Limb (tissue), 2 donors: Measurements from ENCODE around the gene PLSCR4.
"Not testable (repeated sequence)": the region's sequence is repeated elsewhere in the genome, so short reads cannot be mapped to it uniquely, and the experiment has no call there.

Experiments used
- DNase-seq, 2 donors: peaks; one replicate each; pipeline ENCODE4 v3.0.0-alpha.2; 2016; ENCODE audit errors: extremely low spot score in 2 of 2

Gene PLSCR4

DNA sequence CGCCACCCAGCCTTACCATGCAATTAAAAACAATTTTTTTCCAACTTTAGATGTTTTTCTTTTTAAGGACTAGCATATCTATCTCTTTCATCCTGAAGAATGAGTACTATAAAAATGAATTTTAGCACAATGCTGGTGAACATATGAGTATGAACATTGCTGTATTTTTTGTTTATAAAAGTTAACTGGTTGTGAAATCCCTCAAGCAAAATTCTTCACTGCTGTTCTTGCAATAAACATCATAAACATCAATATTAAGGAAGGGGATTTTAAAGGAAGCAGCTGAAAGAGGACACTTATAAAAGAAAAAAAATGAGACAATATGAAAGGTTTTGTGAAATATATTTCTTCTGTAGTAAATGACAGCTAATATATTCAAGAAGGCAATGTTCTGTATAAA lies 3.0 kb downstream of the PLSCR4 start:
- DNase-seq: no peak

DNA sequence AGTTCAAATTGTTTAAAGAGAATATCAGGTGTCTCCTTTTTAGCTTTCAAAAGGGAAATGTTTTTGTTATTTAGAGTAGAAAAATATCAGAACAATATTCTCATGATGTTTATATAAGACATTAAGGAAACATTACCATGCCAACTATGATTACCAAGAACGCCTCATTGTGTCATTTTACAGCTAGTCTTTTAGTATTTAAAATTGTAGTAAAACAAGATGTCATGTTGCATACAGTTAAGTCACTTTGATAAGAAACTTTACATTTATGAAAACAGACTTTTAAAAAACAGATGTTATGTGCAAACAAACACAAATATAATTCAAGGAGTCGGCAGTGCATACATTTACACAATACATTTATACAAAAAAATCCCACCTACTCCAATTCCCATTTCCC lies 4.4 kb downstream of the PLSCR4 start:
- DNase-seq: no peak

DNA sequence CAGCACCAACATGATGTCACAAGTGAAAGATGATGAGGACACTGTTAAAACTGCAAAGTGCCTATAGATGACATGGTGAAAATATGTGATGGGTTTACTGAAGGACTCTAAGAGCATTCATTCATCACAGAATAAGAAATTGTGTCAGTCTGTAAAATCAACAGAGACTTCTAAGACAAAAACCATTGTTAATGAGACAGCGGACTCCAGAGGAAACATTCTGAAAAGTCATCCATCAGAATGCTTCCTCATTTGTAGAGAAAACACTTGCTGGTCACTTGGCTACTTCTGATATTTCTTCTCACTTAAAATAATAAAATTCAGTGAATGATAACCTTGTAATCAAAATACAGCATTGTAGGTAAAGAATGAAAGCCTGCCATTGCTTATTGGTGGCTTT lies 7.3 kb downstream of the PLSCR4 start:
- no peak for DNase-seq

DNA sequence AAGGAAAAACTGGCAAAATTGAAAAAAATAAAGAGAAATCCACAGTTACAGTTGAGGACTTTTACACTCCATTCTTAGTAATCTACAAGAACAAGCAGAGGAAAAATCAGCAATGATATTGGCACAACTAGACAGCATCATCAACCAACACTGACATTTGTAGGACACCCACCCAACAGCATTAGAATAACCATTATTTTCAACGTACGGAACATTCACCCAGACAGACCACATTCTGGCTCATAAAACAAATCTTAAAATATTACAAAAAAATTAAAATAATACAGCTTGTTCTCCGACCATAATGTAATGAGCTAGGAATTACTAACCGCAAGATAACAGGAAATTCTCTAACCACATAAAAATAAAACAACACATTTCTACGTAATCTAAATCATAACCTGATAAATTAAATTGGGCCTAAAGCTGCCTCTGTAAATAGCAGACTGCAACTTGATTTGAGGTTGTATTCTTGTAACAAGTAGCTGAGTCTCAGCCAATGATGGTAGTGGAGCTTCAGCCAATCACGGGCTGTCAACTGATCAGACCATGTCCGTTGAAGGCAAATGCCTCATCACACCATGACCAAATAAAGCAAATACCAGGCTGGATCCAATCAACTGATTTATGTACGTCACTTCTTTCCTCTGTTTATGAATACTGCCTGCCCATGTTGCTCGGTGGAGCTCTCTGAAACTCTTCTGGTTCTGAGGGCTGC lies 9.2 kb downstream of the PLSCR4 start:
- no peak for DNase-seq

DNA sequence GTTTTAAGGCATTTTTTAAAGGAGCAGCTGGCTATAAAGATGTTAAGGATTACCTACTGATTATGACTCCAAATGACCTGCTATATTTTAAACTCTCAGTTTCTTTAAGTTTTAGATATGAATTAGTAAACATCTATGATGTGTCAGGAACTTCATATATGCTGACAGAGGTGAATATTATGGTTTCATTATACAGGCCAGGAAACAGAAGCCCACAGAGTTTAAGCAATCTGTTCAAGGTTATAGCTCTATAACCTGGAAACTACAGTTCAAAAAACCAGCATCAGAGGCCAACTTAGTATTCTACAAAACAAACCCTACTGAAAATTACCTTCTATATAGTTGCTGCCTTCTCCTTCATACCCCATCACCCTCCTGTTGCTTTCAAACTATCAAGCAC lies 17.4 kb downstream of the PLSCR4 start:
- DNase-seq: no peak

DNA sequence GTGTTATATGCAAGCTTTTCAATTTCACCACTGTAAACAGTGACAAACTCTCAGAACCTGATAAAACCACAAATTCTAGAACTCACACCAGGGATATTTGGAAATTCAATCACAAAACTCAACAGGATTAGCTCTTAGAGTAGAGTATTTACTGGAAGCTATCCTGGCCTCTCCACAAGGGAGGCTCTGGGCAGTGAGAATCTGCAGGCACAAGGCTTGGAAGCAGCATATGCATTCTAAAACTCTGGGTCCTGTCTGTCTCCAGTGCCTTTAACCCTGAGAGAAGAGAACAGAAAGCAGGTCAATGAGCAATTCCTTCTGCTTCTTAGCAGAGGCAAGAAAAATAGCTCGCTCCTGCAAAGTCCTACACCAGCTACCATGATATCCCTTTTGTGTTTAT lies 23.4 kb downstream of the PLSCR4 start:
- no peak for DNase-seq

DNA sequence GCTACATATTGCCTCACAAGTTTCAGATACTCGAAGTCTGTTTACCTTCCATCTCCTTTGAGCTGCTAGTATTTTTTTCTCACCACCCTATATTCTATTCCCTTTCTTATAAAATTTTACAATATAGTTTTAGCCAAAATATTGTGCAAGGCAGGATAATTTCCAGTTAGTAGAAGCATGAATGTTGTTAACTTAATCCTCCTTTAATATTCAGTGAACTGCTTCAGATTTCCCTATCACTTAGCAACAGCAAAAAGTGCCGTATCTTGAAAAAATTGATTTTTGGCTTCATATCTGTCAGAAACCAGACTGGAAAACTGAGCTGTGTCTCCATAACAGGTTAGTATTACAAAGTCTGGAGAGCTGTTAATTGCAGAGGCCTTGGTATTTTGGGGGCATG lies 24.0 kb downstream of the PLSCR4 start:
- DNase-seq: no peak

DNA sequence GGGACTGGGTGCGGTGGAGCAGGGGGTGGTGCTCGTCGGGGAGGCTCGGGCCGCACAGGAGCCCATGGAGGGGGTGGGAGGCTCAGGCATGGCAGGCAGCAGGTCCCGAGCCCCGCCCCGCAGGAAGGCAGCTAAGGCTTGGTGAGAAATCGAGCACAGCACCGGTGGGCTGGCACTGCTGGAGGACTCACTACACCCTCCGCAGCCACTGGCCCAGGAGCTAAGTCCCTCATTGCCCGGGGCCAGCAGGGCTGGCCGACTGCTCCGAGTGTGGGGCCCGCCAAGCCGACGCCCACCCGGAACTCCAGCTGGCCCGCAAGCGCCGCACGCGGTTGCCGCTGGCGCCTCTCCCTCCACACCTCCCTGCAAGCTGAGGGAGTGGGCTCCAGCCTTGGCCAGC lies 25.4 kb downstream of the PLSCR4 start:
- not testable (repeated sequence) for DNase-seq

DNA sequence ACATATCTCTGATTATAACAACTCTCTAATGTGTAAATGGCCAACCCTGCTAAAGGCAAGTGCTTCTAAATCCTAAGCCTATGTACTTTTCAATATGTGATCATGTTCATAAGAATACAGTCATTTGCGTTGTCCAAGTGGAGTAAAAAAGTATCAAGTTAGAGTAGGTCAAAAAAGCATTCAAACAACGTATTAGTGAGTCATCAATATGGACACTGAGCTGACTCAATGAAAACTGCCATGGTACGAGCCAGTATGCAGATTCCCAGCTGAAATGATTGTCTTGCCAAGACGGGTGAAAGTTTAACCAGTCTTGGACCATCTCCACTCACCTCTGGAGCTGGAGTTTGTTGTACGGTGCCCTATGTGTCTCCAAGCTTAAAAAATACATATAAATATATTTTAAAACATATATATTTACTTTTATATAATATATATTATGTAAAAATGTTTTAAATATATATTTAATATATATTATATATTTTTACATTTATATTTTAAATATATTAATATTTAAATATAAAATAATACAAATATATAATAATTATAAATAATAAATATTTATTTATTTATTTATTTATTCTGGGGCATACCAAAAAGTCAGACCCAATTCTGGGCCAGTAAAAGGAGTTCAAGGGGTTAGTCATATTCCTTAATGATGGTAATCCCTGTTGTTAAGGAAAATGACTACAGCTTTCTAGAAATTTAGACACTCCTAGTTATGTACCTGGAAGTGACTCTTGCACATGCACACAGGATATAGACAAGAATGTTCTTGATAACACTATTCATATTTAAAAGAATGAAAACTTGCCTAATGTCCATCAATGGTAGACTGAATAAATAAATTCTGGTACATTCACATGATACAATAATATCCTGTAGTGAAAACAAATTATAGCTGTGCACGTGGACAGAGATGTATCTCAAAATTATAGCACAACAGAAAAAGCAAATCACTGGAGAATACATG lies 27.2 kb downstream of the PLSCR4 start:
- DNase-seq: no peak

DNA sequence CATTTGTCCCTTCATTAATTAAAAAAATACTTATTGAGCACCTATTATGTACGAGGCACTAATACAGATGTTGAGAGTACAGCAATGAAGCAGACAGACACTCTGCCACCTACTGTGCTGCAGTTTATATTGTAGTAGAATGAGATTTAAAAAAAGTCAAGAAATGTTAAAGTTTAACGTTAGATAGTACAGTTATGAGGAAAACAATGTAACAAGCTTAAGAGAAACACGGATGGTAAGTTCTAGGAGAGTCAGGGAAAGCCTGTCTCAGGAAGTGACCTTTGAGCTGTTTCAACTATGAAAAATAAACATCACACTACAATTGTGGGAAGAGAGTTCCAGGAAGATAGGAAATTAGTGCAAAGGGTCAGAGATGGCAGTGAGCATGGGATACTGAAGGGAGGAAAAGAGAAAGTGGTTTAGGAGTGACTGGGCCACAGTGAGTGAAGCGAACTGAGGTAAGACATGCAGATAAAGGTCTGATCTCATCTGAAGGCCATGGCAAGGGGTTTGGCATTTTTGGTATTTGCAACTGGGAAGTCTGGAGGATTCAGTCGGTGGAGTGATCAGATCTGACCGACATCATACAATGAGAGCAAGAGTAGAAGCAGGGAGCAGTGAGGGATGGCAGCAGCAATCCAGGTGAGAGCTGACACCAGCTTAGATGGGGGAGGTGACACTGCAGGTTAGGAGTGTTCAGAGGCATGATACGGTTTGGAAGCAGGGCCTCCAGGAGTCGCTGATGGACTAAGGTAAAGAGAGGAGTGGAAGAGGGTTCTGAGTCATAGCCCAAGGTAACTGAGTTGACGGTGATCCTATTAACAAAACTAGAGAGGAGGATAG lies 28.5 kb downstream of the PLSCR4 start:
- DNase-seq: no peak

DNA sequence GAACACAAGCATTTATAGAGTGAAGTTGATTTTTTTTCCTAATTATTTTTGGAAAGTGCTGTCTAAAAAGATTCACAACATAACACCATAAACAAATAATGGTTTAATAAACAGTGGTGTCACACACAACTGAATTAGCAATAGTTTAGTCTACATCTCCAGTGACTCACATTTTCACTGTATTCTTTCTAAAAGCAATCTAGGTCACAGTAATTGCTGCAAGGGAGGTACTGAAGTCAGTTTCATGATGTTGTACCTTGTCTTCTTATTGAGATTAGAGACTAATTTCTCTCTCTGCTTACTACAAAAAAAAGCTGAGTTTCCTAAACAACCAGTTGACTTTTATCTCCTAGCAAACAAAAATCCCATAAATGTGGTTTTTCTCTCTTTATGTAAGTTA lies 29.6 kb downstream of the PLSCR4 start:
- no peak for DNase-seq

DNA sequence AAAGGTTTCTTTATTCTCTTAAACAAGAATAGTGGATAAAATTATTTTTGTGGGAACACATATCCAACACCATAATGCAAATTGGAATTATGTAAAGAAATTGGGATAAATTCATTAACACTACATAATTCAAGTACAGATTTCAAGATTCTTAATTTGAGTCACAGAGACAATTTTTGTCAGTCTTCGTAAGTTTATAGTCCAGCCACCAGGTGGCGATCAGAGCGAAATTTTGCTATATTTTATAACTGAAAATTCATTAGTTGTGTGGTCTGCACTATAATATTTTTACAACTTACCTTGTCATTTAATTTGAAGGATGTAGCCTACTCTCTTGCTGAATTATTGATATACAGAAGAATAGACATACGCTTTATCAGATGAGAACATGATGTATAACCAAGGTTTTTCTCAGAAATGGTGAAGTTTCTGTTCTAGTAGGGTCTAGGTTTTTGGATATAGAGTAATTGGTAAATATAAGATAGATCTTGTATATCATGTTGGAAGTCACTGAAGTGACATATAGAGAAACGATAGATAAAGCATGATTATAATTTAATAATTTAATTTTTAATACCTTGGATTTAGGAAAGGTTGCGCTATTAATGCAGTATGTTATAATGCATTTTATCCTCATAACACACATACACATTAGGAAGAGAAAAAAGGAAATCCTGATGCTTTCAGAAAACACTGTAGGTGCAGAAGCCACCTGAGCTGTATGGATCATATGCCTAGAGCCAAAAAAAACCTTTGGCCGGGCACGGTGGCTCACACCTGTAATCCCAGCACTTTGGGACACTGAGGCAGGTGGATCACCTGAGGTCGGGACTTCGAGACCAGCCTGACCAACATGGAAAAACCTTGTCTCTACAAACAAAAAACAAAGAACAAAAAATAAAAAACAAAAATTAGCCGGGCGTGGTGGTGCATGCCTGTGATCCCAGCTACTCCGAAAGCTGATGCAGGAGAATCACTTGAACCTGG lies 31.7 kb downstream of the PLSCR4 start:
- peak; percentile 45 to 64 for DNase-seq

DNA sequence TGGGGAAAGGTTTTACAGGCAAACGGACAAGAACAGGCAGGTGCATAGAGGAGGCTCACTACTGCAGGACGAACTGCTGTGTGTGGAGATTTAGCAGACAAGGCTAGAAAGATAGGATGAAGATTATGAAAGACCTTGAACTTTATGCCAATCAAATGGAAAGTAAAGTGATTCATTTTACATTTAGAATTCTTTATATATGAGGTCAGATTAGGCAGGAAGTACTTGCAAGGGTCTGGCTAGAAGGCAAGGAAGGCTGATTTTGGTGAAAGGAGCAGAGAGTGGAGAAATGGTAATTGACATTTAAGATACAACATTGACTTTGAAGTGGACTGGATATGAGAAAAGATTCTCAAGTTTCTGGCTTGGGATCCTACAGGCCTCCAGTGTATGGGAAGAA lies 33.6 kb downstream of the PLSCR4 start:
- no peak for DNase-seq

DNA sequence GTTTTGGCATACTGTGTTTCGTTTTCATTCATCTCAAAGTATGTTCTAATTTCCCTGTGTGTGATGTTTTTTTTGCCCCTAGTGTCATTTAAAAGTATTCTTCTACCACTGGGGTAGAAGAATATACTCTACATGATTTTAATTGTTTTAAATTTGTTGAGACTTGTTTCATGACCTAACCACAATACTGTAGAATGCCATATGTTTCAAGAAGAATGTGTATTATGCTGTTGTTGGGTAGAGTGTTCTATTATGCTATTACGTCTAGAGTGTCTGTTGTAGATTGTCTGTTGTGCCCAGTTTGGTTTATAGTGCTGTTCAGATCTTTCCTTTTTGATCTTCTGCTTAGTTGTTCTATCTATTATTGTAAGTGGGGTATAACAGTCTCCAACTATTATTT lies 36.4 kb downstream of the PLSCR4 start:
- DNase-seq: no peak

DNA sequence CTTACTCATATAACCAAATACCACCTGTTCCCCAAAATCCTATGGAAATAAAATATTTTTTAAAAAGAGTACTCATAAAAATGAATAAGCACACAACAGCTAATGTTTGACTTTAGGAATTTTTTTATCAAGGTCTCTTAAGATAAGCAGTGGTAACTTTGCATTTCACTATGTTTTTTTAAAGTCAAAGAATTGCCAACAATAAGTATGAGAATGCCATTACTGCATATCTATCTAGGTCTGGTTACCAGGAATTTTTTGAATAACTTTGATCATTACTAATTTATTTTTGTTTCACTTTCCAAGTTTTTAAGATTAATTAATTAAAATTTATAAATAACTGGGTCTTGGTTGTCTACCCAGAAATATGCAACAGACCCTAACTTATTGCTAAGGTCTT lies 41.5 kb downstream of the PLSCR4 start:
- no peak for DNase-seq

DNA sequence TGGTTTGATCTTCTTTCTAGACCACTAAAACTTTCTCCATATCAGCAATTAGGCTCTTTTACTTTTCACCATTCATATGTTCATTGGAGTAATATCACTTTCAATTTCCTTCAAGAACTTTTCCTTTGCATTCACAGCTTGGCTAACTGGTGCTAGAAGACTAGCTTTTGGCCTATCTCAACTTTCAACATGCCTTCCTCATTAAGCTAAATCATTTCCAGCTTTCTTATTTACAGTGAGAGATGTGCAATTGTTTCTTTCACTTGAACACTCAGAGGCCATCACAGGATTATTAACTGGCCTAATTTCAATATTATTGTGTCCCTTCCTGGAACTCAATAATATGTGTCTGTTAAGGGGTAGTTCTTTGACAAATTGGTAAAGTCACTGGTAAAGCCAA lies 47.1 kb downstream of the PLSCR4 start:
- DNase-seq: no peak

DNA sequence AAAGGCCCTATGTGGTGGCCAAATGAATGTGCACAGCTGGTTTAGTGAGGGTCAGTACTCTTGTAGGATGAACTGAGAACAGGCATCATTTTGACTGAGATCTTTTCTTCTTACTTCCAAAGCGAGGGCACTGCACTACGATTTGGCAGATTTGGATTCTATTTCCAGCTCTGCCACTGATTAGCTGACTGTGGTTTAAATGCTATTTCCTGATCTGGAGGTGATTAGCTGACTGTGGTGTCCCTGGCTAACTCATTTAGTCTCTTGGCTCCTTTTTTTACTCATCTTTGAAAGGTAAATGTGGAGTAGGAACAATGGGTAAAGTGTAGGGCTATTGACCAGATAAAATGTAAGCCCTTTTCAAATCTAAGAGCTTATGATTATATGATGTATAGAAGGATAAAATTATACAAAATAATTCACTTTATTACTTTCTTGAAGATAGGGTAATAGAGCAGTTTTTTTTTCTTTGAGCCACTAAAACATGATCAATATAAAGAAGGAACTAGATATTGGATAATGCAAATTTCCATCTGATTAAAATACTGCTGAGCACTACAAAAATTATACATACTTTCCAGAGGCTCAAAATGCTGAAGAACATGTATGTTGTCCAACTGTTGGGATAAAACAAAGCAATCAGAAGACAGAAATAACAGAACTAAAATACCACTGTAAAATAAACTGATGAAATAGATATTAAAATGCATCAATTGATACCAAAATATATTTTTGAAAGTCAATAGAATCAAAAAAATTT lies 50.3 kb downstream of the PLSCR4 start:
- DNase-seq: no peak

DNA sequence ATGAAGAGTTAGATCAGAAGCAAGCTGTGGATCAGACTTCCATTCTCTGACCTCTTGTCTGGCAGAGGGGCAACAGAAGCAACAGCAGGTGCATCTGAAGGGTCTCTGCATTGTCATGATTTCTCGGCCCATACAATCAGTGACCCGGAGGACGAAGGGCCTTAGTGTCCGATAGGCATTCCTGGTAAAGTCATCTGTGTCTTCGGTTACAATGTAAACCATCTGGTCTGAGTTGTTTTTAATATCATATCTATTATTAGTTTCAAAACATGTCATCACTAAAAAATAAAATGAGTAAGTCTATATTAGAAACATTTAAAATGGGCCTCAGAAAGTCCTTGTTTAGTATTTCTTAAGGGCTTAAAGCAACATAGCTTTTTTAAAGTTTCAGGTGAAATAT lies 51.1 kb downstream of the PLSCR4 start:
- no peak for DNase-seq

DNA sequence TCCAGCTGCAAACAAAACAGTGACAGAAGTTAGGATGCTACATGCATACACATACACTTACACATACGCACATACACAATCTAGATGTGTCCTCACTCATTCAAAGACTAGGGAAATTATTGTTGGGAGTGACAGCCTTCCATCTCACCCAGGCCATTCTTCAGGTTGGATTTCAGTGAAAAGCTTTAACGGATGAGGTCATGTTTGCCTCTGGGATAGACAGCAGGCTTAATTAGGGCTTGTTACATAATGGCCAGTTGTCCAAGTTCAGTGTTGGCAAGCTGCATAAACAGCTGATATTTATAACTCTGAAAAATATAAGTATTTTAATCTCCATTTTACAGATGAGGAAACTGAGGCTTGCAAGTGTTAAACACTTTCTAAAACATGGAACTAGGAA lies 54.1 kb downstream of the PLSCR4 start:
- no peak for DNase-seq

DNA sequence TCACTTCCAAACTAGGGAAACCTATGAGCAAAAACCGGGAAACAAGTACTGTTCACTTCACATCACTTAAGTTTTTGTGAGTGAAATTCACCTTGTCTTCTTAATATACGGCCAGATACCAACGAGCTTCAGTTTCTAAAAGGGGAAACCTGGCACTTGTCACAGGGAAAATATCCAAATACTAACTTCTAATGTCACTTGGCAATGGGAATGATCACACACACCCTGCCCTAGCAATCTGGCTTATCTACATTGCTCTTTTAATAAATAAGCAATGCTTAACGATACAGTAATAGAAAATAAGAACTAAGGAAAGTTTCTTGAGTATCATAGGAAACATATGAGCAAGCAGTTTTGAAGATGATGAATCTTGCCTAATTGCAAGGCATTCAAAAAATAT lies 55.3 kb downstream of the PLSCR4 start:
- DNase-seq: no peak
